Measurements from ENCODE around the gene LIN7A.

GRCh38 chr12:80986224-80986623 is 48.5 kb upstream of the LIN7A start:
- TF ChIP-seq HDAC6 (IDR thresholded peaks at IDR 0.05; ENCODE audit: low read depth, low read length) (no peak), ATF3 (IDR thresholded peaks at IDR 0.05; ENCODE audit: insufficient read depth, low read depth, low read length) (no peak), ZNF274 (IDR thresholded peaks at IDR 0.05; ENCODE audit: borderline replicate concordance, extremely low read depth, low read length) (no peak), MAX (IDR thresholded peaks at IDR 0.05) (no peak), RAD21 (IDR thresholded peaks at IDR 0.05 in 1 of 2, conservative IDR thresholded peaks at IDR 0.05 in 1 of 2; ENCODE audit: low read depth in 2 of 2, low read length in 2 of 2) (no peak)
